Muscle of leg (tissue), 11 donors: ENCODE data around the gene ATP8A2. TPM values are rescaled to one million over a fixed set of nuclear protein-coding genes. Genes with fewer than 3 reads are reported as not detected.
A peak's percentile ranks its signal among the peaks of the same experiment; 100 is the strongest.
"Not testable (repeated sequence)": the region's sequence is repeated elsewhere in the genome, so short reads cannot be mapped to it uniquely, and the experiment has no call there.

ENCODE experiments used
- DNase-seq: peaks from one replicate; pipeline ENCODE4 v3.0.0; 2013
- H3K27ac ChIP-seq: one replicate; pipeline ENCODE4 v1.5.1; 2013; ENCODE audit warnings: mild to moderate bottlenecking, low read length, control low read depth
- H3K27me3 ChIP-seq: one replicate; pipeline ENCODE4 v1.6.1; 2013; ENCODE audit warnings: low read length; ENCODE audit not compliant: control insufficient read depth, insufficient read depth
- H3K36me3 ChIP-seq: one replicate; pipeline ENCODE4 v1.6.1; 2013; ENCODE audit warnings: low read length; ENCODE audit not compliant: control insufficient read depth, insufficient read depth
- H3K4me1 ChIP-seq: one replicate; pipeline ENCODE4 v1.6.1; 2013; ENCODE audit warnings: low read length; ENCODE audit not compliant: control insufficient read depth, insufficient read depth
- H3K4me3 ChIP-seq: one replicate; pipeline ENCODE4 v1.5.1; 2013; ENCODE audit warnings: low read length, control low read depth
- H3K9me3 ChIP-seq: replicated peaks from 2 replicates; pipeline ENCODE4 v1.6.1; 2013; ENCODE audit warnings: low read depth, low read length; ENCODE audit not compliant: control insufficient read depth
- WGBS: methylation state at CpG from one replicate; pipeline ENCODE4 v1.1.5; 2013; ENCODE audit warnings: missing lambda C conversion rate; ENCODE audit not compliant: insufficient coverage; 5-methylcytosine and 5-hydroxymethylcytosine counted together
- polyA plus RNA-seq, 8 donors: library from polyadenylated mRNA; unstranded; fragments of 120-200 nt; gene quantifications; one replicate each; pipeline versions ENCODE4 v1.2.1 to v1.2.3, GENCODE V29; 2013; ENCODE audit warnings: inconsistent platforms in 1 of 8, low replicate concordance in 1 of 8; ENCODE audit not compliant: insufficient read length in 8 of 8, insufficient read depth in 1 of 8
- total RNA-seq: library from RNA; stranded (reverse); fragments of 120-200 nt; gene quantifications from one replicate; pipeline ENCODE4 v1.2.4, GENCODE V29; 2013

The ATP8A2 gene
- total and polyA plus RNA-seq, 9 donors: 0.89 to 2.9 (median 1.6) TPM

- Histone ChIP-seq H3K36me3 (no peaks in the 10 kb centered on the region), H3K27me3 (peaks cover 2% of the 10 kb centered on the region), H3K4me3 (no peak overlapping the region), H3K9me3 (no peaks in the 10 kb centered on the region), H3K4me1 (peaks cover 10% of the 10 kb centered on the region), H3K27ac (no peak overlapping the region)
- 87% methylated on average over 3 of the region's 6 CpGs for WGBS
- DNase-seq: peak; percentile 35
Observed at GRCh38 chr13:25943658-25944057, 571.9 kb downstream of the ATP8A2 start.

- H3K9me3 ChIP-seq: peaks cover 2% of the 10 kb centered on the region
- no peaks in the 10 kb centered on the region for H3K27me3 ChIP-seq
- H3K36me3 ChIP-seq: no peaks in the 10 kb centered on the region
- H3K27ac ChIP-seq: no peak overlapping the region
- peak; percentile 43 for DNase-seq
- H3K4me3 ChIP-seq: no peak overlapping the region
- peaks cover 10% of the 10 kb centered on the region for H3K4me1 ChIP-seq
- WGBS: 24% methylated on average over 7 of the region's 7 CpGs
Observed at GRCh38 chr13:25945596-25945995, 573.8 kb downstream of the ATP8A2 start.

GRCh38 chr13:25946321-25946720 lies 574.5 kb downstream of the ATP8A2 start:
- no peak for DNase-seq
- Histone ChIP-seq H3K4me1 (peaks cover 6% of the 10 kb centered on the region), H3K4me3 (no peak overlapping the region), H3K27ac (no peak overlapping the region), H3K36me3 (no peaks in the 10 kb centered on the region), H3K9me3 (peaks cover 6% of the 10 kb centered on the region), H3K27me3 (no peaks in the 10 kb centered on the region)
- 77% methylated on average over 2 of the region's 6 CpGs for WGBS

GRCh38 chr13:25948910-25949309 lies 577.1 kb downstream of the ATP8A2 start:
- no peak overlapping the region for H3K27ac ChIP-seq
- no peak overlapping the region for H3K4me3 ChIP-seq
- H3K9me3 ChIP-seq: peaks cover 6% of the 10 kb centered on the region
- H3K4me1 ChIP-seq: peaks cover 6% of the 10 kb centered on the region
- H3K36me3 ChIP-seq: no peaks in the 10 kb centered on the region
- 90% methylated on average over 2 of the region's 3 CpGs for WGBS
- peaks cover 3% of the 10 kb centered on the region for H3K27me3 ChIP-seq
- DNase-seq: no peak

- no peak for DNase-seq
- Histone ChIP-seq H3K36me3 (no peaks in the 10 kb centered on the region), H3K27ac (no peak overlapping the region), H3K4me3 (no peak overlapping the region), H3K4me1 (no peaks in the 10 kb centered on the region), H3K9me3 (peaks cover 7% of the 10 kb centered on the region), H3K27me3 (peaks cover 3% of the 10 kb centered on the region)
- WGBS: 67% methylated on average over 2 of the region's 4 CpGs
Observed at GRCh38 chr13:25951831-25952230, 580.1 kb downstream of the ATP8A2 start.

GRCh38 chr13:25954080-25954479 lies 582.3 kb downstream of the ATP8A2 start:
- H3K36me3 ChIP-seq, H3K9me3 ChIP-seq, DNase-seq, H3K4me1 ChIP-seq, H3K27ac ChIP-seq, H3K27me3 ChIP-seq, H3K4me3 ChIP-seq: not testable (repeated sequence)
- WGBS: 66% methylated on average over 4 of the region's 5 CpGs

- H3K27me3 ChIP-seq, H3K4me3 ChIP-seq, H3K36me3 ChIP-seq, H3K9me3 ChIP-seq, H3K27ac ChIP-seq, DNase-seq, H3K4me1 ChIP-seq: not testable (repeated sequence)
- no CpG with 5 or more reads among the region's 1 CpG for WGBS
Observed at GRCh38 chr13:25954943-25955342, 583.2 kb downstream of the ATP8A2 start.

- no peak for DNase-seq
- H3K36me3 ChIP-seq: no peaks in the 10 kb centered on the region
- H3K4me3 ChIP-seq: no peak overlapping the region
- H3K9me3 ChIP-seq: peaks cover 3% of the 10 kb centered on the region
- H3K27ac ChIP-seq: no peak overlapping the region
- no peaks in the 10 kb centered on the region for H3K27me3 ChIP-seq
- 100% methylated on average over 1 of the region's 1 CpG for WGBS
- H3K4me1 ChIP-seq: peaks cover 2% of the 10 kb centered on the region
Observed at GRCh38 chr13:25958986-25959385, 587.2 kb downstream of the ATP8A2 start.

- no peak overlapping the region for H3K27ac ChIP-seq
- peaks cover 2% of the 10 kb centered on the region for H3K4me1 ChIP-seq
- no peaks in the 10 kb centered on the region for H3K27me3 ChIP-seq
- no peaks in the 10 kb centered on the region for H3K36me3 ChIP-seq
- WGBS: 100% methylated on average over 5 of the region's 7 CpGs
- H3K9me3 ChIP-seq: peaks cover 3% of the 10 kb centered on the region
- DNase-seq: no peak
- H3K4me3 ChIP-seq: no peak overlapping the region
Observed at GRCh38 chr13:25961294-25961693, 589.5 kb downstream of the ATP8A2 start.

GRCh38 chr13:25963674-25964073 lies 591.9 kb downstream of the ATP8A2 start:
- DNase-seq: peak; percentile 21
- Histone ChIP-seq H3K27me3 (no peaks in the 10 kb centered on the region), H3K9me3 (no peaks in the 10 kb centered on the region), H3K4me1 (peaks cover 2% of the 10 kb centered on the region), H3K36me3 (no peaks in the 10 kb centered on the region), H3K27ac (no peak overlapping the region), H3K4me3 (no peak overlapping the region)
- WGBS: 55% methylated on average over 4 of the region's 4 CpGs

GRCh38 chr13:25965596-25965995 lies 593.8 kb downstream of the ATP8A2 start:
- no CpG with 5 or more reads among the region's 2 CpGs for whole genome bisulfite sequencing
- peak; percentile 50 for DNase-seq
- Histone ChIP-seq H3K4me1 (peaks cover 2% of the 10 kb centered on the region), H3K4me3 (no peak overlapping the region), H3K9me3 (no peaks in the 10 kb centered on the region), H3K27ac (no peak overlapping the region), H3K27me3 (no peaks in the 10 kb centered on the region), H3K36me3 (no peaks in the 10 kb centered on the region)
